ENCODE results near the gene KIF13A. TPM values are rescaled to one million over a fixed set of nuclear protein-coding genes. Genes with fewer than 3 reads are reported as not detected.

Gene KIF13A
- total and polyA plus RNA-seq, 9 of the 15 experiments (the other 6 are each of a cell fraction or from before 2014, with no cell fraction given) = 3.6 to 44.3 (median 29.7) TPM

DNA sequence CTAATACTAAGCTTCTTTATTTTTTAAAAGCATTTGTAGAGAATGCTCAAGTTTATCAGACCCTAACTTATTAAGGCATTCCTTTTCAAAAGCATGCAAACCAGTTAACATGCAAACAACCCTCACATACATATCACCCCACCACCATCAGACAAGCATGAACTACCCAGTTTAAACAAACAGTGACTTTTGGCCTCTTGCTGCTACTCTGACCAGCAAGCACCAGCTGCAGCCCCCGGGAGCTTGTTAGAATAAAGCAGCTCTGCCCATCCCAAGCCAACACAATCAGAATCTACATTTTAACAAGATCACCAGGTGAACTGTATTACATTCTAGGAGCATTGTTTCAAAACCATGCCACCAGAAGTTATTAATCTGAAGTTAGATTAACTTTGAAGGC, 274.9 kb downstream of the KIF13A start (continued):
- TF ChIP-seq TOE1 (IDR thresholded peaks at IDR 0.05; ENCODE audit: borderline replicate concordance) (no peak), TOE1 (CRISPR knock-in tag; IDR thresholded peaks at IDR 0.05; ENCODE audit: borderline replicate concordance, low read depth) (no peak), RBM15 (IDR thresholded peaks at IDR 0.05; ENCODE audit: insufficient read depth, low read length) (no peak), SAFB2 (IDR thresholded peaks at IDR 0.05; ENCODE audit: borderline replicate concordance, low read depth, low read length, severe bottlenecking) (no peak), TARDBP (IDR thresholded peaks at IDR 0.05) (no peak), TBP (optimal IDR thresholded peaks at IDR 0.05; ENCODE audit: low read depth, low read length) (no peak), ZNF274 (IDR thresholded peaks at IDR 0.05; ENCODE audit: borderline replicate concordance, low read depth, low read length) (no peak), NCOA1 (IDR thresholded peaks at IDR 0.05; ENCODE audit: low read depth) (no peak), NONO (IDR thresholded peaks at IDR 0.05; ENCODE audit: low read depth in 2 of 2, low read length in 1 of 2) (no peak), GATAD2B (IDR thresholded peaks at IDR 0.05; ENCODE audit: borderline replicate concordance) (0 out of 2 replicates have a peak, but pooled peaks have one; percentile 12), PCBP2 (IDR thresholded peaks at IDR 0.05; ENCODE audit: low read depth, low read length, poor library complexity, severe bottlenecking) (no peak)
- TF ChIP-seq, protein P1, sequence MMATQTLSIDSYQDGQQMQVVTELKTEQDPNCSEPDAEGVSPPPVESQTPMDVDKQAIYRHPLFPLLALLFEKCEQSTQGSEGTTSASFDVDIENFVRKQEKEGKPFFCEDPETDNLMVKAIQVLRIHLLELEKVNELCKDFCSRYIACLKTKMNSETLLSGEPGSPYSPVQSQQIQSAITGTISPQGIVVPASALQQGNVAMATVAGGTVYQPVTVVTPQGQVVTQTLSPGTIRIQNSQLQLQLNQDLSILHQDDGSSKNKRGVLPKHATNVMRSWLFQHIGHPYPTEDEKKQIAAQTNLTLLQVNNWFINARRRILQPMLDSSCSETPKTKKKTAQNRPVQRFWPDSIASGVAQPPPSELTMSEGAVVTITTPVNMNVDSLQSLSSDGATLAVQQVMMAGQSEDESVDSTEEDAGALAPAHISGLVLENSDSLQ (IDR thresholded peaks at IDR 0.05) = no peak
- TF ChIP-seq, protein P2, sequence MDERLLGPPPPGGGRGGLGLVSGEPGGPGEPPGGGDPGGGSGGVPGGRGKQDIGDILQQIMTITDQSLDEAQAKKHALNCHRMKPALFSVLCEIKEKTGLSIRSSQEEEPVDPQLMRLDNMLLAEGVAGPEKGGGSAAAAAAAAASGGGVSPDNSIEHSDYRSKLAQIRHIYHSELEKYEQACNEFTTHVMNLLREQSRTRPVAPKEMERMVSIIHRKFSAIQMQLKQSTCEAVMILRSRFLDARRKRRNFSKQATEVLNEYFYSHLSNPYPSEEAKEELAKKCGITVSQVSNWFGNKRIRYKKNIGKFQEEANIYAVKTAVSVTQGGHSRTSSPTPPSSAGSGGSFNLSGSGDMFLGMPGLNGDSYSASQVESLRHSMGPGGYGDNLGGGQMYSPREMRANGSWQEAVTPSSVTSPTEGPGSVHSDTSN (CRISPR knock-in tag; IDR thresholded peaks at IDR 0.05; ENCODE audit: low read depth) = no peak
- TF ChIP-seq, protein P2 (tag; conservative IDR thresholded peaks at IDR 0.05; ENCODE audit: low read depth) = no peak
- TF ChIP-seq, protein P3, sequence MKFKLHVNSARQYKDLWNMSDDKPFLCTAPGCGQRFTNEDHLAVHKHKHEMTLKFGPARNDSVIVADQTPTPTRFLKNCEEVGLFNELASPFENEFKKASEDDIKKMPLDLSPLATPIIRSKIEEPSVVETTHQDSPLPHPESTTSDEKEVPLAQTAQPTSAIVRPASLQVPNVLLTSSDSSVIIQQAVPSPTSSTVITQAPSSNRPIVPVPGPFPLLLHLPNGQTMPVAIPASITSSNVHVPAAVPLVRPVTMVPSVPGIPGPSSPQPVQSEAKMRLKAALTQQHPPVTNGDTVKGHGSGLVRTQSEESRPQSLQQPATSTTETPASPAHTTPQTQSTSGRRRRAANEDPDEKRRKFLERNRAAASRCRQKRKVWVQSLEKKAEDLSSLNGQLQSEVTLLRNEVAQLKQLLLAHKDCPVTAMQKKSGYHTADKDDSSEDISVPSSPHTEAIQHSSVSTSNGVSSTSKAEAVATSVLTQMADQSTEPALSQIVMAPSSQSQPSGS (CRISPR knock-in tag; IDR thresholded peaks at IDR 0.05) = no peak
- TF ChIP-seq, protein P4, sequence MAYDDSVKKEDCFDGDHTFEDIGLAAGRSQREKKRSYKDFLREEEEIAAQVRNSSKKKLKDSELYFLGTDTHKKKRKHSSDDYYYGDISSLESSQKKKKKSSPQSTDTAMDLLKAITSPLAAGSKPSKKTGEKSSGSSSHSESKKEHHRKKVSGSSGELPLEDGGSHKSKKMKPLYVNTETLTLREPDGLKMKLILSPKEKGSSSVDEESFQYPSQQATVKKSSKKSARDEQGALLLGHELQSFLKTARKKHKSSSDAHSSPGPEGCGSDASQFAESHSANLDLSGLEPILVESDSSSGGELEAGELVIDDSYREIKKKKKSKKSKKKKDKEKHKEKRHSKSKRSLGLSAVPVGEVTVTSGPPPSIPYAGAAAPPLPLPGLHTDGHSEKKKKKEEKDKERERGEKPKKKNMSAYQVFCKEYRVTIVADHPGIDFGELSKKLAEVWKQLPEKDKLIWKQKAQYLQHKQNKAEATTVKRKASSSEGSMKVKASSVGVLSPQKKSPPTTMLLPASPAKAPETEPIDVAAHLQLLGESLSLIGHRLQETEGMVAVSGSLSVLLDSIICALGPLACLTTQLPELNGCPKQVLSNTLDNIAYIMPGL (CRISPR knock-in tag; IDR thresholded peaks at IDR 0.05) = no peak
